HG03103 (cell line): ENCODE measurements around the gene RUSC2.
"Not testable (repeated sequence)": the region's sequence is repeated elsewhere in the genome, so short reads cannot be mapped to it uniquely, and the experiment has no call there.

Experiments
- ATAC-seq: cut with Tn5 transposase; IDR thresholded peaks from one replicate; pipeline ENCODE4 v1.9.1; 2021; ENCODE audit warnings: low read depth; ENCODE audit not compliant: unreplicated experiment

The RUSC2 gene

GRCh38 chr9:35489313-35490154 lies at the start of gene RUSC2:
RUSC2 (plus strand) TSS chr9:35490111; CDS start chr9:35546522, 56,411 bp downstream.
- no peak for ATAC-seq

GRCh38 chr9:35446012-35446411 lies 43.9 kb upstream of the RUSC2 start:
- no peak for ATAC-seq

GRCh38 chr9:35448496-35448895 lies 41.4 kb upstream of the RUSC2 start:
- no peak for ATAC-seq

GRCh38 chr9:35452481-35452880 lies 37.4 kb upstream of the RUSC2 start:
- ATAC-seq: no peak

GRCh38 chr9:35453786-35454185 lies 36.1 kb upstream of the RUSC2 start:
- no peak for ATAC-seq

GRCh38 chr9:35464141-35465025 lies 25.5 kb upstream of the RUSC2 start:
- ATAC-seq: no peak

- ATAC-seq: no peak
These were observed 19.6 kb upstream of the RUSC2 start for GRCh38 chr9:35470340-35470739.

GRCh38 chr9:35470894-35471293 lies 19.0 kb upstream of the RUSC2 start:
- ATAC-seq: no peak

- no peak for ATAC-seq
These were observed 13.3 kb upstream of the RUSC2 start for GRCh38 chr9:35476596-35476995.

GRCh38 chr9:35477211-35477855 lies 12.6 kb upstream of the RUSC2 start:
- not testable (repeated sequence) for ATAC-seq

- no peak for ATAC-seq
These were observed 11.0 kb upstream of the RUSC2 start for GRCh38 chr9:35478871-35479270.

GRCh38 chr9:35481347-35481975 lies 8.4 kb upstream of the RUSC2 start:
- ATAC-seq: no peak

GRCh38 chr9:35482071-35482470 lies 7.8 kb upstream of the RUSC2 start:
- no peak for ATAC-seq

GRCh38 chr9:35484406-35484805 lies 5.5 kb upstream of the RUSC2 start:
- ATAC-seq: no peak

GRCh38 chr9:35487081-35487480 lies 2.8 kb upstream of the RUSC2 start:
- ATAC-seq: no peak

GRCh38 chr9:35488021-35488420 lies 1.9 kb upstream of the RUSC2 start:
- no peak for ATAC-seq

GRCh38 chr9:35488566-35489312 lies 1.2 kb upstream of the RUSC2 start:
- ATAC-seq: no peak

GRCh38 chr9:35490155-35490909 lies 421 bp downstream of the RUSC2 start:
- ATAC-seq: no peak

GRCh38 chr9:35490910-35491465 lies 1.1 kb downstream of the RUSC2 start:
- ATAC-seq: no peak
